AG08395 (cell line): Measurements from ENCODE around the gene SPAG8.

Experiments
- DNase-seq: peaks from one replicate; pipeline ENCODE4 v3.0.0; 2012; ENCODE audit warnings: mixed read lengths, low spot score

SPAG8 gene

DNA sequence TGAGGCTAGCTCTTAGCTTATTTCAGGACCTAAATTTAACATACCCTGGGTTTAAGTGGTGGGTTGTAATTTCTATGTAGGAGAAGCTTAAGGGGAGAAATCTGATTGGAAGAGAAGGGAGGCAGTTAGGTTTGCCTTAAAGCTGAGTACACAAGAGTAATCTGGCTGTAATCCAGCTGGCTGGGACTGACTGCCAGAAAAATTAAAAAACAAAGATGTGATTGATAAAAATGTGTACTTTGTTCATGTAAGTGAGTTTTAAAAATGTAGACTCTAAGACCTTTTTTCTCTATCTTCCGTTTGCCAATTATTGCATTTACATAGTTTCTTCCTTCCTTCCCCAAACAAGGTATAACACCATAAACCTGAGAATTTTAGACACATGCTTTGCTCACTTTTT lies 40.5 kb downstream of the SPAG8 start:
- DNase-seq = no peak

- DNase-seq = no peak
These were observed 41.0 kb downstream of the SPAG8 start for GRCh38 chr9:35771075-35771433.

- no peak for DNase-seq
These were observed 42.3 kb downstream of the SPAG8 start for GRCh38 chr9:35769763-35770162.

DNA sequence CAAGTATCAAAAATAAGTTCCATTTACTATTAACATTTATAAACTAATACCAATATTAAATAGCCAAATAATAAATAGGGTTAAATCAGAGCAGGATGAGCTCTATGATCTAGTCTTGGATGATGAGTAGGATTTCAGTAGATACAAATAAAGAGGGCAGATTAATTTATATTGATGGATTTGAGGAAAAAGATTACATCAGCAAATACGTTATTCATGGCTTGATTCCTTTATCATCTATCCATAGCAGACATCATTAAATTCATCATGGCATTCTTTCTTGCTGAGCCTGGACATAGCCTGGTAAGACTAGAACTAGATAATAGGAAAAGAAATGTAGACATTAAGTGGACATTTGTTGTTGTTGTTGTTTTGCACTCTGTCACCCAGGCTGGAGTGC lies 44.6 kb downstream of the SPAG8 start:
- DNase-seq = no peak

DNA sequence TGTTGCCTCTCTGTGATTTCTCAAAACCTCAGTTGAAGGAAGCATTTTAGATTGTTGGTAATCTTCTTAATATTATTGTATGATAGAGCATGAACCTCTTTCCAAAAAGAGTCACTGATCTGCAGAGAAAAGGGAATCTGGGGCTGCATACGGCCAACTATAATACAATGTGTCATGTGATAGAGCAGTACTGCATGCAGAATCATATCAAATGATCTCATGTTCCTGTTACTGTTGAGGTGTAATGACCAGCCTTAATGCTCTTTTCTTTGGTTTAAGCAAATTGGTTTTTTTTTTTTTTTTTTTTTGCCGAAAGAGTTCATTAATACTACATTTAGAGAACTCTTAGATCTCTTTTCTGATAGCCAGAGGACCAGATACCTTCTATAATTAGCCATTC lies 45.1 kb downstream of the SPAG8 start:
- no peak for DNase-seq

GRCh38 chr9:35763803-35764202 lies 48.3 kb downstream of the SPAG8 start:
- no peak for DNase-seq

GRCh38 chr9:35763181-35763580 lies 48.9 kb downstream of the SPAG8 start:
- no peak for DNase-seq

- DNase-seq = no peak
These were observed 51.4 kb downstream of the SPAG8 start for GRCh38 chr9:35760651-35761050.

GRCh38 chr9:35759795-35760194 lies 52.3 kb downstream of the SPAG8 start:
- no peak for DNase-seq
